HG03565 (cell line): ENCODE measurements around the gene WDR7.
A peak's percentile ranks its signal among the peaks of the same experiment; 100 is the strongest.

ENCODE experiments used
- ATAC-seq: cut with Tn5 transposase; IDR thresholded peaks from one replicate; pipeline ENCODE4 v1.9.1; 2021; ENCODE audit warnings: mild to moderate bottlenecking, moderate library complexity; ENCODE audit not compliant: unreplicated experiment

WDR7 gene

GRCh38 chr18:56721031-56721430 lies 69.9 kb downstream of the WDR7 start:
- no peak for ATAC-seq

GRCh38 chr18:56721491-56721890 lies 70.3 kb downstream of the WDR7 start:
- ATAC-seq = no peak

- ATAC-seq = no peak
Measured at GRCh38 chr18:56722518-56722917, 71.4 kb downstream of the WDR7 start.

GRCh38 chr18:56723068-56723467 lies 71.9 kb downstream of the WDR7 start:
- ATAC-seq = no peak

- no peak for ATAC-seq
Measured at GRCh38 chr18:56723706-56724105, 72.5 kb downstream of the WDR7 start.

- ATAC-seq = no peak
Measured at GRCh38 chr18:56726906-56727305, 75.7 kb downstream of the WDR7 start.

- ATAC-seq = no peak
Measured at GRCh38 chr18:56727399-56727798, 76.2 kb downstream of the WDR7 start.

- ATAC-seq = no peak
Measured at GRCh38 chr18:56728741-56729140, 77.6 kb downstream of the WDR7 start.

GRCh38 chr18:56738184-56738583 lies 87.0 kb downstream of the WDR7 start:
- ATAC-seq = no peak

GRCh38 chr18:56739731-56740130 lies 88.6 kb downstream of the WDR7 start:
- ATAC-seq = no peak

GRCh38 chr18:56740645-56741044 lies 89.5 kb downstream of the WDR7 start:
- ATAC-seq = no peak

- no peak for ATAC-seq
Measured at GRCh38 chr18:56741685-56742084, 90.5 kb downstream of the WDR7 start.

GRCh38 chr18:56743115-56743514 lies 92.0 kb downstream of the WDR7 start:
- no peak for ATAC-seq

GRCh38 chr18:56747032-56747658 lies 96.0 kb downstream of the WDR7 start:
- peak; percentile 79 for ATAC-seq

- ATAC-seq = no peak
Measured at GRCh38 chr18:56747857-56748256, 96.7 kb downstream of the WDR7 start.

GRCh38 chr18:56748698-56749268 lies 97.6 kb downstream of the WDR7 start:
- no peak for ATAC-seq

GRCh38 chr18:56756966-56757365 lies 105.8 kb downstream of the WDR7 start:
- ATAC-seq = no peak

- no peak for ATAC-seq
Measured at GRCh38 chr18:56770097-56770496, 118.9 kb downstream of the WDR7 start.

GRCh38 chr18:56770873-56771272 lies 119.7 kb downstream of the WDR7 start:
- no peak for ATAC-seq

GRCh38 chr18:56775701-56776100 lies 124.5 kb downstream of the WDR7 start:
- no peak for ATAC-seq

GRCh38 chr18:56787390-56787789 lies 136.2 kb downstream of the WDR7 start:
- ATAC-seq = no peak

- no peak for ATAC-seq
Measured at GRCh38 chr18:56789004-56789888, 138.1 kb downstream of the WDR7 start.
